Kidney (tissue), 14 donors: ENCODE results near the gene PCSK5. TPM values are rescaled to one million over a fixed set of nuclear protein-coding genes. Genes with fewer than 3 reads are reported as not detected.

Source experiments
- DNase-seq, 5 donors: peaks; one replicate each; pipeline ENCODE4 v3.0.0-alpha.2; 2013 to 2020
- FAIRE-seq: peaks from 2 replicates; lab custom pipeline; 2012; peaks lifted over from hg19 to GRCh38; lab: Jason Lieb, UNC
- H3K27ac ChIP-seq, 2 donors: one replicate each; pipeline ENCODE4 v1.7.0; 2013; ENCODE audit warnings: low read depth in 2 of 2, low read length in 2 of 2, inconsistent platforms in 1 of 2
- H3K27me3 ChIP-seq: one replicate; pipeline ENCODE4 v1.7.1; 2013; ENCODE audit warnings: low read length, inconsistent platforms; ENCODE audit not compliant: control insufficient read depth, insufficient read depth
- H3K36me3 ChIP-seq, 3 donors: one replicate each; pipeline versions ENCODE4 v1.7.0 to v1.7.1; 2013; ENCODE audit warnings: low read length in 3 of 3, control low read depth in 1 of 3, inconsistent platforms in 1 of 3; ENCODE audit not compliant: insufficient read depth in 3 of 3, control insufficient read depth in 2 of 3
- H3K4me1 ChIP-seq, 3 donors: one replicate each; pipeline versions ENCODE4 v1.7.0 to v1.7.1; 2013; ENCODE audit warnings: low read length in 3 of 3, inconsistent platforms in 1 of 3, low read depth in 1 of 3; ENCODE audit not compliant: control insufficient read depth in 2 of 3, insufficient read depth in 2 of 3
- H3K4me3 ChIP-seq, 3 donors: one replicate each; pipeline versions ENCODE4 v1.7.0 to v1.8.1; 2013; ENCODE audit warnings: low read length in 3 of 3, control low read depth in 1 of 3, inconsistent platforms in 1 of 3
- H3K9ac ChIP-seq, 3 donors: one replicate each; pipeline versions ENCODE4 v1.7.0 to v1.7.1; 2013; ENCODE audit warnings: low read length in 3 of 3, control low read depth in 1 of 3, inconsistent platforms in 1 of 3
- H3K9me3 ChIP-seq, 3 donors: one replicate each; pipeline versions ENCODE4 v1.7.0 to v1.7.1; 2013; ENCODE audit warnings: low read length in 3 of 3, control low read depth in 1 of 3, inconsistent platforms in 1 of 3; ENCODE audit not compliant: control insufficient read depth in 2 of 3, insufficient read depth in 1 of 3
- CTCF ChIP-seq: IDR thresholded peaks from 3 replicates; pipeline ENCODE4 v1.5.1; 2012; ENCODE audit warnings: mild to moderate bottlenecking, moderate library complexity, borderline replicate concordance; ENCODE audit not compliant: insufficient read depth; ENCODE audit errors: extremely low read depth
- intact Hi-C: fragments of 100-400 bp; cut with DNase I; formaldehyde crosslinking; loops from one replicate; pipeline ENCODE4 v1.11.1; 2022
- polyA plus RNA-seq: library from polyadenylated mRNA; stranded (reverse); fragments of 350-450 nt; fragmentation: Illumina TruSeq; extraction: RNeasy Lipid Tissue Mini Kit (QIAGEN cat#74804); gene quantifications from one replicate; pipeline ENCODE4 v1.2.3, GENCODE V29; 2014; ENCODE audit warnings: low read depth, low replicate concordance; ENCODE audit not compliant: insufficient read depth
- total RNA-seq: library from RNA; stranded (reverse); fragmentation: NEBNext Ultra II Directional; extraction: Animal tissue kit (Norgen Biotek cat#: 25700); gene quantifications from one replicate; pipeline ENCODE4 v1.2.1, GENCODE V29; 2021
- donor health status: control.
- donor health status: control.
- donor health status: control.
- donor health status: control.
- donor health status: control.
- donor health status: DM: yes; HTN: yes; CAD: no.
- donor health status: Normal renal cell carcinoma (clear cell type).

PCSK5 gene
- total and polyA plus RNA-seq, 2 donors from 2014 or later, result 1.6 to 14.7 TPM

DNA sequence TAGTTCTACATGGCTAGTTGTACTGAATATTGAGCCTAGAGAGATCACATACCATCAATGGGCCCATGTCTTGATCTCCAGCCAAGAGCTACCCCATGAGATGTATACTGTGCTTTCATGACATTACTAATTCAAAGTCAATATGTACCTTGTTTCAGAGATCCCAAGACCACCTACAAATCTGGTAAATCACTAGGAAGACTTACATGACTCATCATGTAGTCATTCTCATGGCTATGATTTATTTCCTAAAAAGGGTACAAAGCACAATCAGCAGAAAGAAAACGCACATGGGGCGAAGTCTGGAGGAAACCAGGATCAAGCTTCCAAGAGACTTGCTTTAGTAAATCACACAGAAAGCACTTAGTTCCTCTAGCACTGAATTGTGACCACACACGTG lies 103.0 kb downstream of the PCSK5 start:
- H3K36me3 ChIP-seq, result no peaks in the 10 kb centered on the region
- H3K4me1 ChIP-seq, result peaks cover 0 to 7% (median 0%) of the 10 kb centered on the region in 3 donors
- no peak for TF ChIP-seq CTCF
- no peak overlapping the region for H3K9ac ChIP-seq
- no peaks in the 10 kb centered on the region for H3K9me3 ChIP-seq
- no peak overlapping the region for H3K4me3 ChIP-seq
- DNase-seq (no peak), FAIRE-seq (no peak)
- H3K27ac ChIP-seq, result no peak overlapping the region
- H3K27me3 ChIP-seq, result no peaks in the 10 kb centered on the region
- intact Hi-C loops, result no loop called here

DNA sequence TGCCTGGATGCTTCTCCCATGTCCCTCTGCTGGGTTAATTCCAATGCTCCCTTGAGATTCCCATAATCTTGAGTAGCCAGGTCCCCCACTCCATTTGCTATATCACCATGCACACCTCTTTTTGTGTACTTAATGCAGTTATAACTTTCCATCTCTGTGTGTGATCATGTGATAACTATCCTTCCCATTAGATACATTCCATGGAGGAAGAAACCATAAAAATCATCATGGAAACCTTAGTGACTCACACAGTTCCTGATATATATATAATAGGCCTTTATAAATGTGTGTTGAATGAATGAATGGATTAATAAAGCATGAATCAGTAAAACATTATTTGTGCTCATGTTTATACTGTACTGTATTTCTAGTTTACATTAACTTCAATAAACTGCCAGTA lies 104.6 kb downstream of the PCSK5 start:
- peaks cover 0 to 7% (median 0%) of the 10 kb centered on the region in 3 donors for H3K4me1 ChIP-seq
- FAIRE-seq, result no peak
- no peak for DNase-seq
- no peak overlapping the region for H3K9ac ChIP-seq
- no peak overlapping the region for H3K4me3 ChIP-seq
- no peaks in the 10 kb centered on the region for H3K27me3 ChIP-seq
- H3K36me3 ChIP-seq, result no peaks in the 10 kb centered on the region
- no peak for TF ChIP-seq CTCF
- intact Hi-C loops, result no loop called here
- no peaks in the 10 kb centered on the region for H3K9me3 ChIP-seq
- no peak overlapping the region for H3K27ac ChIP-seq

- Histone ChIP-seq H3K27me3 (no peaks in the 10 kb centered on the region), H3K4me3 (no peak overlapping the region), H3K36me3 (no peaks in the 10 kb centered on the region), H3K4me1 (peaks cover 0 to 3% (median 0%) of the 10 kb centered on the region in 3 donors), H3K9ac (no peak overlapping the region), H3K27ac (no peak overlapping the region), H3K9me3 (no peaks in the 10 kb centered on the region)
- TF ChIP-seq CTCF, result no peak
- DNase-seq (no peak), FAIRE-seq (no peak)
- intact Hi-C loops, result no loop called here
Observed at GRCh38 chr9:75996726-75997125, 106.3 kb downstream of the PCSK5 start.

GRCh38 chr9:75997206-75997605 lies 106.7 kb downstream of the PCSK5 start:
- no peak overlapping the region for H3K9ac ChIP-seq

More at GRCh38 chr9:75997206-75997605, 106.7 kb downstream of the PCSK5 start:
- Histone ChIP-seq H3K36me3 (no peaks in the 10 kb centered on the region), H3K4me1 (peaks cover 0 to 3% (median 0%) of the 10 kb centered on the region in 3 donors), H3K27me3 (no peaks in the 10 kb centered on the region), H3K4me3 (no peak overlapping the region), H3K27ac (peak overlapping the region in 1 of 2 donors; percentile 10), H3K9me3 (no peaks in the 10 kb centered on the region)
- intact Hi-C loops, result no loop called here
- no peak for DNase-seq
- TF ChIP-seq CTCF, result no peak
- no peak for FAIRE-seq
